Uterus (tissue), 4 donors: Measurements from ENCODE around the gene CNTN2. TPM values are rescaled to one million over a fixed set of nuclear protein-coding genes. Genes with fewer than 3 reads are reported as not detected.

ENCODE experiments used
- DNase-seq, 2 donors: peaks; one replicate each; pipeline ENCODE4 v3.0.0-alpha.2; 2019 to 2020
- H3K27ac ChIP-seq, 2 donors: fragments of 200-600 bp; sonication (generic); 1 replicate in 1 of 2; 2 replicates in 1 of 2; pipeline ENCODE4 v1.5.1; 2016 to 2018
- H3K27me3 ChIP-seq, 2 donors: fragments of 200-600 bp; sonication (generic); one replicate each; pipeline ENCODE4 v1.5.1; 2018 to 2019; ENCODE audit warnings: control low read depth in 1 of 2
- H3K36me3 ChIP-seq, 2 donors: fragments of 200-600 bp; sonication (generic); one replicate each; pipeline ENCODE4 v1.5.1; 2019; ENCODE audit warnings: control low read depth in 1 of 2
- H3K4me1 ChIP-seq, 2 donors: fragments of 200-600 bp; sonication (generic); one replicate each; pipeline ENCODE4 v1.5.1; 2018 to 2019; ENCODE audit warnings: control low read depth in 1 of 2
- H3K4me3 ChIP-seq, 2 donors: fragments of 200-600 bp; sonication (generic); 1 replicate in 1 of 2; 2 replicates in 1 of 2; pipeline ENCODE4 v1.5.1; 2018 to 2019; ENCODE audit warnings: mild to moderate bottlenecking in 1 of 2
- H3K9me3 ChIP-seq, 2 donors: fragments of 200-600 bp; sonication (generic); one replicate each; pipeline ENCODE4 v1.5.1; 2019; ENCODE audit warnings: control low read depth in 1 of 2
- POLR2A ChIP-seq, 2 donors: fragments of 450-650 bp; IDR thresholded peaks; one replicate each; pipeline ENCODE4 v1.6.1; 2016; ENCODE audit warnings: antibody characterized with exemption in 2 of 2, mild to moderate bottlenecking in 1 of 2, moderate library complexity in 1 of 2
- intact Hi-C: fragments of 100-400 bp; cut with DNase I; formaldehyde crosslinking; loops from one replicate; pipeline ENCODE4 v1.15.1; 2023; ENCODE audit warnings: low total_unique reads
- total RNA-seq, 4 donors: library from RNA; depleted of rRNA in 3 of 4; stranded (reverse); fragments of >200 nt in 3 of 4; gene quantifications; one replicate each; pipeline versions ENCODE4 v1.1.0 to v1.2.4, GENCODE V29; 2014 to 2023
- TF ChIP-seq, protein P1 (sequence below), 4 experiments: fragments of 200-600 bp in 2 of 4; fragments of 450-650 bp in 2 of 4; sonication (generic) in 2 of 4; IDR thresholded peaks; one replicate each; pipeline ENCODE4 v1.5.1; 2016 to 2019; ENCODE audit warnings: antibody characterized with exemption in 4 of 4, mild to moderate bottlenecking in 2 of 4, moderate library complexity in 1 of 4
- donor health status: DM: yes; HTN: yes; CAD: no.

CNTN2 gene
- total RNA-seq, 4 donors from 2014 or later: 3.0 TPM; not detected in 3

DNA sequence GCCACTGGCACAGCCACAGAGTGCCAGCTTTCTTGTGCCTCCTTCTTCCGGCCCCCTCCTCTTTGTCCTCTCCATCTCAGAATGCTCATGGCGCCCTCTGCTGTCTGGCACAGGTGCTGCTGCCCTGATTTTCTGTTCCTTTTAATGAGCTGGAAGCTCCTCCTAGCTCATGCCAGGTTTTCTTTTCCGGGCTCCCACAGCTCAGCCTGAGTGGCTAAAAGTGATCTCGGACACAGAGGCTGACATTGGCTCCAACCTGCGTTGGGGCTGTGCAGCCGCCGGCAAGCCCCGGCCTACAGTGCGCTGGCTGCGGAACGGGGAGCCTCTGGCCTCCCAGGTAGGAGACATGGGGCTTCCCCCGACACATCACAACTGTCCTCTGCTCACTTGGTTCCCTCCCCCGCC lies 18.7 kb downstream of the CNTN2 start:
- DNase-seq: peak; percentile 61 to 71
- Histone ChIP-seq H3K27ac (no peak overlapping the region), H3K36me3 (no peaks in the 10 kb centered on the region), H3K9me3 (no peaks in the 10 kb centered on the region), H3K27me3 (no peaks in the 10 kb centered on the region), H3K4me3 (no peak overlapping the region), H3K4me1 (no peaks in the 10 kb centered on the region)
- TF ChIP-seq, protein P1, sequence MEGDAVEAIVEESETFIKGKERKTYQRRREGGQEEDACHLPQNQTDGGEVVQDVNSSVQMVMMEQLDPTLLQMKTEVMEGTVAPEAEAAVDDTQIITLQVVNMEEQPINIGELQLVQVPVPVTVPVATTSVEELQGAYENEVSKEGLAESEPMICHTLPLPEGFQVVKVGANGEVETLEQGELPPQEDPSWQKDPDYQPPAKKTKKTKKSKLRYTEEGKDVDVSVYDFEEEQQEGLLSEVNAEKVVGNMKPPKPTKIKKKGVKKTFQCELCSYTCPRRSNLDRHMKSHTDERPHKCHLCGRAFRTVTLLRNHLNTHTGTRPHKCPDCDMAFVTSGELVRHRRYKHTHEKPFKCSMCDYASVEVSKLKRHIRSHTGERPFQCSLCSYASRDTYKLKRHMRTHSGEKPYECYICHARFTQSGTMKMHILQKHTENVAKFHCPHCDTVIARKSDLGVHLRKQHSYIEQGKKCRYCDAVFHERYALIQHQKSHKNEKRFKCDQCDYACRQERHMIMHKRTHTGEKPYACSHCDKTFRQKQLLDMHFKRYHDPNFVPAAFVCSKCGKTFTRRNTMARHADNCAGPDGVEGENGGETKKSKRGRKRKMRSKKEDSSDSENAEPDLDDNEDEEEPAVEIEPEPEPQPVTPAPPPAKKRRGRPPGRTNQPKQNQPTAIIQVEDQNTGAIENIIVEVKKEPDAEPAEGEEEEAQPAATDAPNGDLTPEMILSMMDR (IDR thresholded peaks at IDR 0.05): peak; percentile 74 to 84 (median 78)
- TF ChIP-seq POLR2A (IDR thresholded peaks at IDR 0.05): no peak
- intact Hi-C loops: no loop called here

DNA sequence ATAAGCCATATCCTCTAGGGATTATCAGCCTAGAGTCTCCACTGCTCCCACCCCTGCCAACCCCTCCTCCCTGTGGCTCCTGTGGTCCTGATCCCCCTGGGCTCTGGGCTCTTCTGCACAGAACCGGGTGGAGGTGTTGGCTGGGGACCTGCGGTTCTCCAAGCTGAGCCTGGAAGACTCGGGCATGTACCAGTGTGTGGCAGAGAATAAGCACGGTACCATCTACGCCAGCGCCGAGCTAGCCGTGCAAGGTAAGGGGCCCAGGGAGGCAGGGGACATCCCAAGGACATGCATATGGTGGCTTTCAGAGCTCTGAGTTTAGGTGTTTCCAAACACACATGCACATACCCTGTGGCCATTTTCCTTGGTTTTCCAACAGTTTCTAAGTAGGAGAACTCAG lies 19.3 kb downstream of the CNTN2 start:
- no peak for TF ChIP-seq POLR2A (IDR thresholded peaks at IDR 0.05)
- TF ChIP-seq, protein P1 (IDR thresholded peaks at IDR 0.05): no peak
- Histone ChIP-seq H3K4me3 (no peak overlapping the region), H3K9me3 (no peaks in the 10 kb centered on the region), H3K27ac (no peak overlapping the region), H3K36me3 (no peaks in the 10 kb centered on the region), H3K27me3 (no peaks in the 10 kb centered on the region), H3K4me1 (no peaks in the 10 kb centered on the region)
- intact Hi-C loops: no loop called here
- no peak for DNase-seq

DNA sequence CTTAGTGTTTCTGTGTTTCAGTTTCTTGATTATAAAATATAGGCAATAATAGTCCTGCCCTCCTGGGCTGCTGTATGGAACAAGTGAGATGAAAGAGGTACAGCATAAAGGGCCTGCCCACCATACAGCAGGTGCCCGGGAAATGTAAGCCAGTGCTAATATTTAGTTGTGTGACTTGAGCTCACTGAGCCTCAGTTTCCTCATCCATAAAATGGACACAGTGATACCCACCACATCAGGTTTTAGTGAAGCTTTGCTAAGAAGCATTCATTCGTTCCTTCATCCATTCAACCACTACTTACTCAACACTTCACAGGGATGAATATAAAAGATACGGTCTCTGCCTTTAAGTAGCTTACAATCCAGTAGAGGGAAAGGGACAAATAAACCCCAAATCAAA lies 19.9 kb downstream of the CNTN2 start:
- H3K4me1 ChIP-seq: no peaks in the 10 kb centered on the region
- H3K27me3 ChIP-seq: no peaks in the 10 kb centered on the region
- H3K4me3 ChIP-seq: no peak overlapping the region
- no peak overlapping the region for H3K27ac ChIP-seq
- intact Hi-C loops: no loop called here
- TF ChIP-seq, protein P1 (IDR thresholded peaks at IDR 0.05): no peak
- no peak for TF ChIP-seq POLR2A (IDR thresholded peaks at IDR 0.05)
- no peaks in the 10 kb centered on the region for H3K36me3 ChIP-seq
- H3K9me3 ChIP-seq: no peaks in the 10 kb centered on the region
- DNase-seq: no peak

DNA sequence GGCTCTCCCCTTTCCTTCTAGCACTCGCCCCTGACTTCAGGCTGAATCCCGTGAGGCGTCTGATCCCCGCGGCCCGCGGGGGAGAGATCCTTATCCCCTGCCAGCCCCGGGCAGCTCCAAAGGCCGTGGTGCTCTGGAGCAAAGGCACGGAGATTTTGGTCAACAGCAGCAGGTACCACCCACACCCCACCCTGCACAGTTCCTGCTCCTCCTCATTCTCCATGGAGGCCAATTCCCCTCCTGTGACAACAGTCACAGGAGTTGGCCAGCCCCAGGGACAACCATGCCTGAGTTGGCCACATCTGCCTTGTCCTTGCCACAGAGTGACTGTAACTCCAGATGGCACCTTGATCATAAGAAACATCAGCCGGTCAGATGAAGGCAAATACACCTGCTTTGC lies 21.3 kb downstream of the CNTN2 start:
- no peak for DNase-seq
- intact Hi-C loops: no loop called here

DNA sequence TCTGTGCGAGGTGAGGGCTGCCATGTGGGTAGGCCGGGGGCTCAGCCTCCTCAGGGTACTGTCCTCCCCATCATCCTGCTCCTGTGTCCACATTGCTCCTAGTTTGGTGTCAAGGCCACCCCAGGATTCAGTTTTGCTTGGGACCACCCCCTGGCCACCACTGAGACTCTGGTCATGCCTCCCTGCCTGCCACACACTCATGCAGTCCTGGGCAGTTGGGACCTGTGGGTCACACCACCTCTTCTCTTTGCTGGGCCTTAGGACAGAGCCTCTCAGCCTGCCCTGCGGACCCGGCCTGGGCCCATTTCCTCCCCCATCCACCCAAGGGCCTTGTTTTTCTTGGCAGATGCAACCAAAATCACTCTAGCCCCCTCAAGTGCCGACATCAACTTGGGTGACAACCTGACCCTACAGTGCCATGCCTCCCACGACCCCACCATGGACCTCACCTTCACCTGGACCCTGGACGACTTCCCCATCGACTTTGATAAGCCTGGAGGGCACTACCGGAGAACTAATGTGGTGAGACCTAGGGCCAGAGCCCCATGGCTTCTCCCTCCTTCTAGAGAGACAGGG lies 21.8 kb downstream of the CNTN2 start:
- Histone ChIP-seq H3K9me3 (no peaks in the 10 kb centered on the region), H3K27ac (no peak overlapping the region), H3K27me3 (no peaks in the 10 kb centered on the region), H3K4me3 (no peak overlapping the region), H3K36me3 (no peaks in the 10 kb centered on the region), H3K4me1 (no peaks in the 10 kb centered on the region)
- TF ChIP-seq POLR2A (IDR thresholded peaks at IDR 0.05): no peak
- TF ChIP-seq, protein P1 (IDR thresholded peaks at IDR 0.05): no peak
- no peak for DNase-seq
- intact Hi-C loops: no loop called here

More for the DNA sequence above, 21.3 kb downstream of the CNTN2 start:
- Histone ChIP-seq H3K4me3 (no peak overlapping the region), H3K27ac (no peak overlapping the region), H3K36me3 (no peaks in the 10 kb centered on the region), H3K9me3 (no peaks in the 10 kb centered on the region), H3K4me1 (no peaks in the 10 kb centered on the region), H3K27me3 (no peaks in the 10 kb centered on the region)
- no peak for TF ChIP-seq POLR2A (IDR thresholded peaks at IDR 0.05)
- TF ChIP-seq, protein P1 (IDR thresholded peaks at IDR 0.05): no peak
